Measurements from ENCODE around the gene NHEJ1. TPM values are rescaled to one million over a fixed set of nuclear protein-coding genes. Genes with fewer than 3 reads are reported as not detected.

The NHEJ1 gene
- total and polyA plus RNA-seq, 2 donors (not counting 3 experiments of a cell fraction or from before 2014, with no cell fraction given), result 12.8 to 12.9 TPM

- TF ChIP-seq MAX (IDR thresholded peaks at IDR 0.05; ENCODE audit: insufficient read depth, insufficient read length), result no peak
- dilution Hi-C loops (cut with MboI; ENCODE audit: extremely low pct_ligation_motif_present, low sequenced_read_pairs), result no loop called here
- no peak for DNase-seq (ENCODE audit: low read depth, low spot score)
Measured at GRCh38 chr2:219207134-219207883, 46.7 kb upstream of the NHEJ1 start.

GRCh38 chr2:219206328-219207133 is 45.9 kb upstream of the NHEJ1 start, which contains the start of gene ZFAND2B:
ZFAND2B (plus strand) TSS chr2:219206782; CDS start chr2:219206988, 206 bp downstream.
- intact Hi-C loops (cut with micrococcal nuclease), result loop anchor here (1.0 to 2.0 kb wide), 7 partner anchors 12 to 182 kb away; partner anchors contain the start of genes ABCB6, ANKZF1, ATG9A and DNAJB2
- DNase-seq (ENCODE audit: low read depth, low spot score), result peak; percentile 94
- peak within 1 kb of the TSS; percentile 90 for H3K4me2 ChIP-seq (ENCODE audit: insufficient read depth, low read length)
- no peaks in the 10 kb centered on the region for H3K9me3 ChIP-seq (replicated peaks; ENCODE audit: control insufficient read depth, insufficient read depth, low read length)
- no peaks in the 10 kb centered on the region for H3K27me3 ChIP-seq (ENCODE audit: control insufficient read depth in 2 of 2, insufficient read depth in 2 of 2, low read length in 2 of 2)
- peak; percentile 92 for FAIRE-seq
- H2AFZ ChIP-seq (ENCODE audit: low read depth, low read length), result peak within 1 kb of the TSS; percentile 97
- ChIA-PET CTCF (interaction anchor here (0.6 to 3.1 kb wide), 16 partner anchors 10 to 224 kb away, joined by 3 to 14 read pairs (median 4); partner anchors contain the start of genes ANKZF1, ATG9A, CNPPD1 and DNAJB2), POLR2A (interaction anchor here (0.6 to 0.7 kb wide), 2 partner anchors 11 to 30 kb away, joined by 3 to 4 read pairs; partner anchors contain the start of gene CNPPD1)
- no peaks in the 10 kb centered on the region for H3K79me2 ChIP-seq (ENCODE audit: control insufficient read depth, insufficient read depth, low read length)
- TF ChIP-seq POLR2A (IDR thresholded peaks at IDR 0.05; ENCODE audit: low read depth, low read length) (peak; percentile 99), EZH2 (IDR thresholded peaks at IDR 0.05; ENCODE audit: borderline replicate concordance, low read depth, low read length, severe bottlenecking) (no peak), POLR2AphosphoS5 (IDR thresholded peaks at IDR 0.05; ENCODE audit: insufficient read depth, low read depth, low read length) (peak; percentile 98), MAX (IDR thresholded peaks at IDR 0.05; ENCODE audit: insufficient read depth, insufficient read length) (no peak), JUN (IDR thresholded peaks at IDR 0.05; ENCODE audit: borderline replicate concordance, insufficient read depth, insufficient read length, low read depth) (no peak), GATA2 (IDR thresholded peaks at IDR 0.05; ENCODE audit: insufficient read depth, insufficient read length, low read depth, low read length) (no peak), MYC (IDR thresholded peaks at IDR 0.05; ENCODE audit: low read depth, low read length) (no peak), CTCF (IDR thresholded peaks at IDR 0.05; ENCODE audit: extremely low read depth in 1 of 2, insufficient read depth in 1 of 2, low read depth in 1 of 2, low read length in 2 of 2) (no peak), FOS (IDR thresholded peaks at IDR 0.05; ENCODE audit: borderline replicate concordance, insufficient read depth, low read length) (no peak)
- dilution Hi-C loops (cut with MboI; ENCODE audit: extremely low pct_ligation_motif_present, low sequenced_read_pairs), result no loop called here
- H3K9ac ChIP-seq (replicated peaks; ENCODE audit: extremely low read depth, insufficient read depth, low read length), result peak within 1 kb of the TSS; percentile 60
- peaks cover 18% of the 10 kb centered on the region for H3K4me1 ChIP-seq (ENCODE audit: control insufficient read depth, extremely low read depth, insufficient read depth, low read length)
- H4K20me1 ChIP-seq (replicated peaks; ENCODE audit: control insufficient read depth, extremely low read depth, insufficient read depth, low read length), result no peaks in the 10 kb centered on the region
- peaks cover 0 to 7% of the 10 kb centered on the region in 2 experiments for H3K36me3 ChIP-seq (ENCODE audit: control insufficient read depth in 2 of 2, extremely low read depth in 1 of 2, insufficient read depth in 2 of 2, low read length in 2 of 2)
- no peaks in the 10 kb centered on the region for H3K9me1 ChIP-seq (replicated peaks; ENCODE audit: control insufficient read depth, extremely low read depth, insufficient read depth, low read length)
- BruUV-seq (replicated peaks), result TSS peak; percentile 57
- H3K4me3 ChIP-seq (replicated peaks in 1 of 3; ENCODE audit: insufficient read depth in 1 of 3, low read depth in 1 of 3, low read length in 3 of 3), result peak within 1 kb of the TSS; percentile 36 to 83 (median 73)
- peak within 1 kb of the TSS; percentile 26 for H3K27ac ChIP-seq (ENCODE audit: insufficient read depth, low read depth, low read length)

More at GRCh38 chr2:219207134-219207883, 46.7 kb upstream of the NHEJ1 start:
- H3K9me3 ChIP-seq (replicated peaks; ENCODE audit: control insufficient read depth, insufficient read depth, low read length), result no peaks in the 10 kb centered on the region
- H3K4me1 ChIP-seq (ENCODE audit: control insufficient read depth, extremely low read depth, insufficient read depth, low read length), result peaks cover 18% of the 10 kb centered on the region
- ChIA-PET POLR2A (interaction anchor here (0.6 kb wide), 1 partner anchor 10 kb away, joined by 4 read pairs; no protein-coding TSS in a partner anchor), CTCF (interaction anchor here (0.6 to 3.1 kb wide), 13 partner anchors 12 to 225 kb away, joined by 3 to 14 read pairs (median 6); partner anchors contain the start of genes ANKZF1, ATG9A, CNPPD1 and DNAJB2)
- H3K27me3 ChIP-seq (ENCODE audit: control insufficient read depth in 2 of 2, insufficient read depth in 2 of 2, low read length in 2 of 2), result no peaks in the 10 kb centered on the region
- no peak overlapping the region for H3K27ac ChIP-seq (ENCODE audit: insufficient read depth, low read depth, low read length)
- H2AFZ ChIP-seq (ENCODE audit: low read depth, low read length), result peak overlapping the region; percentile 13
- H4K20me1 ChIP-seq (replicated peaks; ENCODE audit: control insufficient read depth, extremely low read depth, insufficient read depth, low read length), result no peaks in the 10 kb centered on the region
- H3K4me2 ChIP-seq (ENCODE audit: insufficient read depth, low read length), result peak overlapping the region; percentile 71
- H3K9me1 ChIP-seq (replicated peaks; ENCODE audit: control insufficient read depth, extremely low read depth, insufficient read depth, low read length), result no peaks in the 10 kb centered on the region
- H3K79me2 ChIP-seq (ENCODE audit: control insufficient read depth, insufficient read depth, low read length), result no peaks in the 10 kb centered on the region
- intact Hi-C loops (cut with micrococcal nuclease), result loop anchor here (1.0 to 2.0 kb wide), 3 partner anchors 11 to 181 kb away; partner anchors contain the start of genes ABCB6, GLB1L and STK16
- TSS peak; percentile 45 for BruUV-seq (replicated peaks)
- H3K36me3 ChIP-seq (ENCODE audit: control insufficient read depth in 2 of 2, extremely low read depth in 1 of 2, insufficient read depth in 2 of 2, low read length in 2 of 2), result peaks cover 0 to 7% of the 10 kb centered on the region in 2 experiments
- H3K9ac ChIP-seq (replicated peaks; ENCODE audit: extremely low read depth, insufficient read depth, low read length), result no peak overlapping the region
- no peak for FAIRE-seq
- H3K4me3 ChIP-seq (replicated peaks in 1 of 3; ENCODE audit: insufficient read depth in 1 of 3, low read depth in 1 of 3, low read length in 3 of 3), result peak overlapping the region; percentile 7 to 83 (median 49)
